Common myeloid progenitor, CD34-positive (primary cell): ENCODE results near the gene BRINP2.

ENCODE experiments used
- CTCF ChIA-PET: fragments of 350-600 bp; sonication (Branson Sonifier 250); formaldehyde crosslinking; loops from one replicate; lab custom pipeline; 2021; ENCODE audit warnings: antibody characterized with exemption; lab: Charles Lee
- POLR2A ChIA-PET: fragments of 350-600 bp; sonication (Branson Sonifier 250); formaldehyde crosslinking; loops from one replicate; lab custom pipeline; 2021; ENCODE audit warnings: antibody characterized with exemption; lab: Charles Lee
- DNase-seq, 3 donors: peaks; one replicate each; pipeline versions ENCODE4 v3.0.0 to v3.0.0-alpha.2; 2013
- H3K27ac ChIP-seq, 2 experiments: 1 replicate in 1 of 2; 2 replicates in 1 of 2; pipeline ENCODE4 v1.7.0; 2013; ENCODE audit warnings: inconsistent platforms in 2 of 2, low read length in 2 of 2, mild to moderate bottlenecking in 2 of 2, low read depth in 1 of 2, moderate library complexity in 1 of 2; ENCODE audit not compliant: severe bottlenecking in 2 of 2, insufficient read depth in 1 of 2, poor library complexity in 1 of 2
- H3K27me3 ChIP-seq, 5 experiments: replicated peaks in 2 of 5; 1 replicate in 3 of 5; 2 replicates in 2 of 5; pipeline versions ENCODE4 v1.6.1 to v1.7.0; 2013; ENCODE audit warnings: low read length in 4 of 5, mild to moderate bottlenecking in 2 of 5, moderate library complexity in 2 of 5, inconsistent platforms in 1 of 5; ENCODE audit not compliant: insufficient read depth in 5 of 5, control insufficient read depth in 4 of 5
- H3K36me3 ChIP-seq, 4 experiments: 1 replicate in 2 of 4; 2 replicates in 2 of 4; pipeline versions ENCODE4 v1.6.1 to v1.7.0; 2013; ENCODE audit warnings: low read length in 3 of 4, control low read depth in 1 of 4, mild to moderate bottlenecking in 1 of 4; ENCODE audit not compliant: control insufficient read depth in 4 of 4, insufficient read depth in 4 of 4
- H3K4me1 ChIP-seq, 4 experiments: 1 replicate in 3 of 4; 2 replicates in 1 of 4; pipeline versions ENCODE4 v1.6.1 to v1.7.1; 2013; ENCODE audit warnings: low read length in 3 of 4, mild to moderate bottlenecking in 3 of 4, control low read depth in 1 of 4, inconsistent platforms in 1 of 4, moderate library complexity in 1 of 4; ENCODE audit not compliant: control insufficient read depth in 4 of 4, insufficient read depth in 4 of 4; ENCODE audit errors: control extremely low read depth in 1 of 4
- H3K4me3 ChIP-seq, 7 experiments: 1 replicate in 4 of 7; 2 replicates in 3 of 7; pipeline versions ENCODE4 v1.5.1 to v1.7.0; 2013; ENCODE audit warnings: mild to moderate bottlenecking in 7 of 7, low read length in 6 of 7, moderate library complexity in 6 of 7, inconsistent platforms in 2 of 7, low read depth in 2 of 7, control low read depth in 1 of 7; ENCODE audit not compliant: insufficient read depth in 4 of 7, control insufficient read depth in 1 of 7; ENCODE audit errors: extremely low read depth in 1 of 7
- H3K9me3 ChIP-seq, 5 experiments: 1 replicate in 4 of 5; 2 replicates in 1 of 5; pipeline versions ENCODE4 v1.6.1 to v1.7.1; 2013; ENCODE audit warnings: low read length in 4 of 5, mild to moderate bottlenecking in 2 of 5, inconsistent platforms in 1 of 5, low read depth in 1 of 5, moderate library complexity in 1 of 5; ENCODE audit not compliant: control insufficient read depth in 4 of 5, insufficient read depth in 2 of 5; ENCODE audit errors: control extremely low read depth in 1 of 5
- WGBS: methylation state at CpG from one replicate; pipeline ENCODE4 v1.1.5; 2013; ENCODE audit not compliant: insufficient coverage; 5-methylcytosine and 5-hydroxymethylcytosine counted together

BRINP2 gene

DNA sequence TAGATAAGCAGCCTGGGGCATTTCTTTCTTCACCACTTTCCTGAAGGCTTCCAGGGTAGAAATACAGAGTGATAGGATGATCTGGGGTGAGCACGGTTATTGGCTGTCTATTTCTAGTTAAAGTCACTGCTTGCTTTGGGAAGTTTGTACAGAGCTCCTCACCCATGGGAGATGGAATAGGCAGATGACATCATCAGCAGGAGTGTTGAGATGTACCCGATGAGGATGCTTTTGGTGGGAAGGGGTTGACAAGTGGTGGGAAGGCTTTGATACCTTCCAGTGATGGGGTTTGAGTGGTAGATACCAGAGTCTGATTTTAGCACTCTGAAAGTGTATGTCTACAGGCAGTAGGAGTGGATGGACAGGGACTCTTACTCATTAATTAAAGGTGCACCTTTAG is 112.6 kb downstream of the BRINP2 start:
- Histone ChIP-seq H3K36me3 (no peaks in the 10 kb centered on the region), H3K27ac (no peak overlapping the region), H3K27me3 (no peaks in the 10 kb centered on the region), H3K4me1 (no peaks in the 10 kb centered on the region), H3K9me3 (peaks cover 0 to 1% (median 0%) of the 10 kb centered on the region in 5 experiments), H3K4me3 (no peak overlapping the region)
- ChIA-PET POLR2A (no interaction called here), CTCF (no interaction called here)
- WGBS = 85% methylated on average over 2 of the region's 2 CpGs
- no peak for DNase-seq

- WGBS = 90% methylated on average over 2 of the region's 3 CpGs
- ChIA-PET POLR2A (no interaction called here), CTCF (interaction anchor here (0.6 to 0.7 kb wide), 2 partner anchors 302 to 831 kb away, joined by 3 read pairs; no protein-coding TSS in a partner anchor)
- no peaks in the 10 kb centered on the region for H3K9me3 ChIP-seq
- H3K27ac ChIP-seq = no peak overlapping the region
- no peak overlapping the region for H3K4me3 ChIP-seq
- DNase-seq = no peak
- H3K4me1 ChIP-seq = no peaks in the 10 kb centered on the region
- H3K27me3 ChIP-seq = no peaks in the 10 kb centered on the region
- H3K36me3 ChIP-seq = no peaks in the 10 kb centered on the region
Measured at GRCh38 chr1:177286396-177286795, 115.6 kb downstream of the BRINP2 start.

GRCh38 chr1:177287270-177287669 is 116.5 kb downstream of the BRINP2 start:
- DNase-seq = no peak
- Histone ChIP-seq H3K4me1 (no peaks in the 10 kb centered on the region), H3K9me3 (no peaks in the 10 kb centered on the region), H3K27me3 (no peaks in the 10 kb centered on the region), H3K27ac (no peak overlapping the region), H3K4me3 (no peak overlapping the region), H3K36me3 (no peaks in the 10 kb centered on the region)
- POLR2A ChIA-PET = no interaction called here
- CTCF ChIA-PET = no interaction called here

DNA sequence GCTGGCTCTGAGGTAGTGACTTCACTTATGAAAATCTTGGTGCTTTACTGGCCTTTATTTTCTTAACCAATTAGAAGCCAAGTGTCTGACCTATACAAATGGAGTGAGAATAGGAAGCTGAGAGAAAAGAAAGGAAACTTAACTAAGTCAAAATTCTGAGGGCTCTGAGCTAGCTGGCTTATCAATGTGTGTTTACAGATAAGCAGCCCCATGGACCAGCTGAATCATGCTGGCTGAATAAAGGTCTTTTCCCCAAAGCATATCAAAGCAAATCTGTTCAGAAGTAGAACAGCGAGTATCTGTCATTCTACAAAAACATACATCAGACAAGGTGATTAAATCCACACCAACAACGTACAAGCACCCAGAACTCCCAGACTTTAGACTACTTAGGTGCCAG is 117.2 kb downstream of the BRINP2 start:
- no peaks in the 10 kb centered on the region for H3K36me3 ChIP-seq
- H3K27me3 ChIP-seq = no peaks in the 10 kb centered on the region
- POLR2A ChIA-PET = no interaction called here
- no peak overlapping the region for H3K27ac ChIP-seq
- H3K4me3 ChIP-seq = no peak overlapping the region
- DNase-seq = no peak
- H3K9me3 ChIP-seq = no peaks in the 10 kb centered on the region
- WGBS = 82% methylated on average over 2 of the region's 2 CpGs
- no peaks in the 10 kb centered on the region for H3K4me1 ChIP-seq
- CTCF ChIA-PET = no interaction called here

- ChIA-PET CTCF (no interaction called here), POLR2A (interaction anchor here (0.5 kb wide), 1 partner anchor 193 kb away, joined by 3 read pairs; no protein-coding TSS in a partner anchor)
- Histone ChIP-seq H3K27me3 (no peaks in the 10 kb centered on the region), H3K27ac (no peak overlapping the region), H3K36me3 (no peaks in the 10 kb centered on the region), H3K4me3 (no peak overlapping the region), H3K9me3 (no peaks in the 10 kb centered on the region), H3K4me1 (no peaks in the 10 kb centered on the region)
- WGBS = 78% methylated on average over 2 of the region's 2 CpGs
- no peak for DNase-seq
Measured at GRCh38 chr1:177289532-177289931, 118.8 kb downstream of the BRINP2 start.

GRCh38 chr1:177300431-177300830 is 129.7 kb downstream of the BRINP2 start:
- CTCF ChIA-PET = no interaction called here
- POLR2A ChIA-PET = no interaction called here
- Histone ChIP-seq H3K4me3 (no peak overlapping the region), H3K27me3 (no peaks in the 10 kb centered on the region), H3K9me3 (no peaks in the 10 kb centered on the region), H3K4me1 (no peaks in the 10 kb centered on the region), H3K27ac (no peak overlapping the region), H3K36me3 (no peaks in the 10 kb centered on the region)
- DNase-seq = no peak
- 100% methylated on average over 1 of the region's 1 CpG for WGBS

DNA sequence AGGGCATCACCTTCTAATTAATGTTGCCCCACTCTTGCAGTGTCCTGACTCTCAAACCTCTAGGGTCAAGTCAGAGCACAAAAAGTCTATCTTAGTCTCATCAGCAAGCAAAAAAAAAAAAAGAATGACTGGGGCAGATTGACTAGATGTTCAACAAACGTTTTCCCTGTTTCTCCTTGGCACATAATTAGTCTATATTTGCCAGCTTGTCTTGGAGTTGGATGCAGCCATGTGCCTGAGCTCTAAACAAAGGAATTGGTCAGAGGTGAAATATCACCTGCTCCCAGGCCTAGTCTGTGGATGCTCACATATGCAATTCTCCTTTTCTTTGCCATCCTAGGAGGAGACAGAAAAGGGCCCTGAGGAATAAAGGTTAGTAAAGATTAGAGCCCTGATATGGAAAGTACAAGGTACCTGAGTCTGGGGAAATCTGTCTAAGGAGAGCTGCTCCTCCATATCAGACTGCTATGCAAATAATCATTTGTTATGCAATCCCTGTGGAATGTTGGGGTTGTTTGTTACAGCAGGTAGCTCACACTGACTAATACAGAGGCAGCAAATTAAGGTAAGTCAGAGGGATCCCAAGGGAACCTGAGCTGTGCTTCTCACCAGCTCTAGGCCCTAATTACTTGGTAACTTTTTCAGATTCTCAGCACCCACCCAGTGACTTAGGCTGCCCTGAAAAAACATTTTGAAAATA is 130.8 kb downstream of the BRINP2 start:
- H3K27ac ChIP-seq = no peak overlapping the region
- POLR2A ChIA-PET = no interaction called here
- H3K27me3 ChIP-seq = no peaks in the 10 kb centered on the region
- 80% methylated on average over 1 of the region's 1 CpG for WGBS
- CTCF ChIA-PET = no interaction called here
- no peaks in the 10 kb centered on the region for H3K9me3 ChIP-seq
- no peak for DNase-seq
- no peaks in the 10 kb centered on the region for H3K4me1 ChIP-seq
- no peak overlapping the region for H3K4me3 ChIP-seq
- no peaks in the 10 kb centered on the region for H3K36me3 ChIP-seq
